Measurements from ENCODE around the gene C5orf52.

Gene C5orf52

GRCh38 chr5:157630341-157630740 lies 41.0 kb upstream of the C5orf52 start:
- Histone ChIP-seq H3K4me3 (ENCODE audit: insufficient read depth, low read length, poor library complexity, severe bottlenecking) (no peak overlapping the region), H2AFZ (ENCODE audit: low read depth, low read length, severe bottlenecking) (no peak overlapping the region), H3K27me3 (ENCODE audit: low read length) (no peaks in the 10 kb centered on the region), H3K36me3 (ENCODE audit: low read length) (no peaks in the 10 kb centered on the region), H3K9me2 (replicated peaks; ENCODE audit: insufficient read depth, low read length) (no peaks in the 10 kb centered on the region), H3K27ac (ENCODE audit: low read depth, low read length) (no peak overlapping the region), H3K4me2 (ENCODE audit: low read depth, low read length, poor library complexity, severe bottlenecking) (no peak overlapping the region), H4K20me1 (ENCODE audit: low read depth, low read length) (no peaks in the 10 kb centered on the region), H3K9ac (ENCODE audit: low read length) (no peak overlapping the region), H3K9me3 (ENCODE audit: insufficient read depth, low read length) (no peaks in the 10 kb centered on the region), H3K79me2 (ENCODE audit: insufficient read depth, low read length) (no peaks in the 10 kb centered on the region), H3F3A (ENCODE audit: insufficient read depth) (no peaks in the 10 kb centered on the region)
- no peak for TF ChIP-seq CTCF (IDR thresholded peaks at IDR 0.05; ENCODE audit: insufficient read depth, low read length, poor library complexity, severe bottlenecking)
- TF ChIP-seq EZH2phosphoT487 (conservative IDR thresholded peaks at IDR 0.05; ENCODE audit: low read length) = no peak

- TF ChIP-seq CTCF (IDR thresholded peaks at IDR 0.05; ENCODE audit: insufficient read depth, low read length, poor library complexity, severe bottlenecking) = no peak
- no peak for TF ChIP-seq EZH2phosphoT487 (conservative IDR thresholded peaks at IDR 0.05; ENCODE audit: low read length)
- Histone ChIP-seq H2AFZ (ENCODE audit: low read depth, low read length, severe bottlenecking) (no peak overlapping the region), H3K27ac (ENCODE audit: low read depth, low read length) (no peak overlapping the region), H3K4me3 (ENCODE audit: insufficient read depth, low read length, poor library complexity, severe bottlenecking) (no peak overlapping the region), H3K4me2 (ENCODE audit: low read depth, low read length, poor library complexity, severe bottlenecking) (no peak overlapping the region), H3K9ac (ENCODE audit: low read length) (no peak overlapping the region), H3F3A (ENCODE audit: insufficient read depth) (no peaks in the 10 kb centered on the region), H3K27me3 (ENCODE audit: low read length) (no peaks in the 10 kb centered on the region), H3K36me3 (ENCODE audit: low read length) (no peaks in the 10 kb centered on the region), H3K79me2 (ENCODE audit: insufficient read depth, low read length) (no peaks in the 10 kb centered on the region), H3K9me3 (ENCODE audit: insufficient read depth, low read length) (no peaks in the 10 kb centered on the region), H3K9me2 (replicated peaks; ENCODE audit: insufficient read depth, low read length) (no peaks in the 10 kb centered on the region), H4K20me1 (ENCODE audit: low read depth, low read length) (no peaks in the 10 kb centered on the region)
Observed at GRCh38 chr5:157640406-157641066, 30.8 kb upstream of the C5orf52 start.

- no peaks in the 10 kb centered on the region for H3K79me2 ChIP-seq (ENCODE audit: insufficient read depth, low read length)
- no peak overlapping the region for H3K4me2 ChIP-seq (ENCODE audit: low read depth, low read length, poor library complexity, severe bottlenecking)
- peaks cover 6% of the 10 kb centered on the region; the same call in 1 of the 2 replicates for H3F3A ChIP-seq (ENCODE audit: insufficient read depth)
- H3K4me3 ChIP-seq (ENCODE audit: insufficient read depth, low read length, poor library complexity, severe bottlenecking) = no peak overlapping the region
- H2AFZ ChIP-seq (ENCODE audit: low read depth, low read length, severe bottlenecking) = no peak overlapping the region
- no peak overlapping the region for H3K9ac ChIP-seq (ENCODE audit: low read length)
- no peaks in the 10 kb centered on the region for H4K20me1 ChIP-seq (ENCODE audit: low read depth, low read length)
- no peaks in the 10 kb centered on the region for H3K27me3 ChIP-seq (ENCODE audit: low read length)
- no peak overlapping the region for H3K27ac ChIP-seq (ENCODE audit: low read depth, low read length)
- 0 out of 2 replicates have a peak, but pooled peaks cover 3% of the 10 kb centered on the region for H3K36me3 ChIP-seq (ENCODE audit: low read length)
- no peak for TF ChIP-seq EZH2phosphoT487 (conservative IDR thresholded peaks at IDR 0.05; ENCODE audit: low read length)
- TF ChIP-seq CTCF (IDR thresholded peaks at IDR 0.05; ENCODE audit: insufficient read depth, low read length, poor library complexity, severe bottlenecking) = no peak
- H3K9me3 ChIP-seq (ENCODE audit: insufficient read depth, low read length) = peaks cover under 1% of the 10 kb centered on the region; the same call in 1 of the 2 replicates
- H3K9me2 ChIP-seq (replicated peaks; ENCODE audit: insufficient read depth, low read length) = no peaks in the 10 kb centered on the region
Observed at GRCh38 chr5:157648275-157648990, 22.9 kb upstream of the C5orf52 start.
